Nephron (organoid): ENCODE results near the gene BRD4.

Source experiments
- H3K27ac Mint-ChIP-seq, 3 experiments: 2 replicates each; pipeline ENCODE4 v1.8.0; 2020; ENCODE audit warnings: mixed read lengths in 3 of 3, mild to moderate bottlenecking in 2 of 3, moderate library complexity in 1 of 3
- H3K27me3 Mint-ChIP-seq: 2 replicates; pipeline ENCODE4 v1.8.0; 2021; ENCODE audit warnings: low read depth, mild to moderate bottlenecking, moderate library complexity, mixed read lengths
- H3K36me3 Mint-ChIP-seq: 2 replicates; pipeline ENCODE4 v1.8.0; 2020; ENCODE audit warnings: low read depth, mixed read lengths
- H3K4me1 Mint-ChIP-seq: 2 replicates; pipeline ENCODE4 v1.8.0; 2020; ENCODE audit warnings: mixed read lengths
- H3K4me3 Mint-ChIP-seq, 3 experiments: 2 replicates each; pipeline ENCODE4 v1.8.0; 2020; ENCODE audit warnings: mild to moderate bottlenecking in 3 of 3, mixed read lengths in 3 of 3, moderate library complexity in 2 of 3
- H3K9me3 Mint-ChIP-seq: 2 replicates; pipeline ENCODE4 v1.8.0; 2020; ENCODE audit warnings: mixed read lengths
- TF ChIP-seq, protein P1 (sequence below), 3 experiments: fragments of 200-600 bp; sonication (generic); IDR thresholded peaks; one replicate each; pipeline ENCODE4 v1.5.0; 2021; ENCODE audit warnings: antibody characterized with exemption in 3 of 3; ENCODE audit not compliant: unreplicated experiment in 3 of 3

Gene BRD4

DNA sequence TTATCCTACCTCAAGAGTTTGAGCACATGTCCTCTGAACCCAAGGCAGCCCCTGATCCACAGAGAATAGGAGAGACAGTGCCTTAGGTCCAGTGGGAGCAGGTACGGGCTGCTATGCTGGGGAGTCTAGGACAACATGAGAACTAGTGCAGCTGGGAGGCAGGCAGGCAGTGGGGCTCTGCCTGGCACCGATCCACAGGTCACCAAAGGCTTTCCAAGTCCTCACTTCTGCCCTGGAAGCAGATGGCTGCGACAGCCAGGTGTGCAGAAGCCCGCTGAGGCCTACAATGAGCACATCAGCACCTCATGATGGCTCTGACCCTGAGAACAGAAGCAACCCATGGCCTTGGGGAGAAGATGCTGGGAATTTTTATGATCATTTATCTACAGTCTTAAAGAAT, 70.3 kb downstream of the BRD4 start:
- TF ChIP-seq, protein P1, sequence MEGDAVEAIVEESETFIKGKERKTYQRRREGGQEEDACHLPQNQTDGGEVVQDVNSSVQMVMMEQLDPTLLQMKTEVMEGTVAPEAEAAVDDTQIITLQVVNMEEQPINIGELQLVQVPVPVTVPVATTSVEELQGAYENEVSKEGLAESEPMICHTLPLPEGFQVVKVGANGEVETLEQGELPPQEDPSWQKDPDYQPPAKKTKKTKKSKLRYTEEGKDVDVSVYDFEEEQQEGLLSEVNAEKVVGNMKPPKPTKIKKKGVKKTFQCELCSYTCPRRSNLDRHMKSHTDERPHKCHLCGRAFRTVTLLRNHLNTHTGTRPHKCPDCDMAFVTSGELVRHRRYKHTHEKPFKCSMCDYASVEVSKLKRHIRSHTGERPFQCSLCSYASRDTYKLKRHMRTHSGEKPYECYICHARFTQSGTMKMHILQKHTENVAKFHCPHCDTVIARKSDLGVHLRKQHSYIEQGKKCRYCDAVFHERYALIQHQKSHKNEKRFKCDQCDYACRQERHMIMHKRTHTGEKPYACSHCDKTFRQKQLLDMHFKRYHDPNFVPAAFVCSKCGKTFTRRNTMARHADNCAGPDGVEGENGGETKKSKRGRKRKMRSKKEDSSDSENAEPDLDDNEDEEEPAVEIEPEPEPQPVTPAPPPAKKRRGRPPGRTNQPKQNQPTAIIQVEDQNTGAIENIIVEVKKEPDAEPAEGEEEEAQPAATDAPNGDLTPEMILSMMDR (IDR thresholded peaks at IDR 0.05; ENCODE audit: unreplicated experiment in 3 of 3): no peak
- peaks cover 24% of the 10 kb centered on the region for H3K4me1 Mint-ChIP-seq
- no peak overlapping the region for H3K27ac Mint-ChIP-seq
- H3K36me3 Mint-ChIP-seq: peaks cover 64% of the 10 kb centered on the region
- H3K27me3 Mint-ChIP-seq: no peaks in the 10 kb centered on the region
- no peak overlapping the region for H3K4me3 Mint-ChIP-seq
- no peaks in the 10 kb centered on the region for H3K9me3 Mint-ChIP-seq

DNA sequence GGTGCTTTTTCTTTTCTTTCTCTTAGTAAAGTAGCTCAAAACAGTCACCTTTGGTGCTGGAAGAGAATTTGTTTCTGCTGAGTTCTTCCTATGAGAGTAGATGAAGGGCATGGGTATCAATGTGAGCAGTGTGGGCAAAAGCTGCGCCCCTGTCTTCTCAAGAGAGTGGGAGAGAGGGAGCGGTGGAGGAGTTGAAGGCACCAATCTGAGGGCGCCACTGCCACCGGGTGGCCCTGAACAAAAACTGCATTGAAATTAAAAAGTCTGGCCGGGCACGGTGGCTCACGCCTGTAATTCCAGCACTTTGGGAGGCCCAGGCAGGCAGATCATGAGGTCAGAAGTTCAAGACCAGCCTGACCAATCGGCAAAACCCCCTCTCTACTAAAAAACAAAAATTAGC, 71.4 kb downstream of the BRD4 start:
- TF ChIP-seq, protein P1 (IDR thresholded peaks at IDR 0.05; ENCODE audit: unreplicated experiment in 3 of 3): peak in 2 of 3 experiments; percentile 17 to 48
- H3K27me3 Mint-ChIP-seq: no peaks in the 10 kb centered on the region
- peak overlapping the region; percentile 64 to 71 (median 70) for H3K27ac Mint-ChIP-seq
- peaks cover 72% of the 10 kb centered on the region for H3K36me3 Mint-ChIP-seq
- peaks cover 18% of the 10 kb centered on the region for H3K4me1 Mint-ChIP-seq
- H3K9me3 Mint-ChIP-seq: no peaks in the 10 kb centered on the region
- no peak overlapping the region for H3K4me3 Mint-ChIP-seq

DNA sequence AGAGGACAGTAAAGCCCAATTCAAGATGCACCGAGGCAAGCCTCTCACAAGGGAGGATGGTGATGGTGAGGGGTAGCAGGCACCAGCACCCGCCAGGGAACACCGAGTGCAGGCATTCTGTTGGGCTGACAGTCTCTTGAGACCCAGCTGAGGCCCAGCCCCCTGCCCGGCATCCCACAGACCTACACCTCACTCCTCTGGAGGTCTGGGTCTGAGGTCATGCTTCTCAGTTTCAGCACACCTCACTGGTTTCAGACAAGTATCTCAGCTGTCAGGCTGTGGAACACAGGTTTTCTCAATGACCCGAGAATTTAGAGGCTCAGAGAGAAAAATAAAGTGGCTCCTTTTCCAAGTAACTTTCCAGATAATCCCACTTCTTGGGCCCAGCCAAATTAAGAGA, 72.4 kb downstream of the BRD4 start:
- Mint-ChIP-seq H3K9me3 (no peaks in the 10 kb centered on the region), H3K27me3 (no peaks in the 10 kb centered on the region), H3K36me3 (peaks cover 75% of the 10 kb centered on the region), H3K4me3 (no peak overlapping the region), H3K4me1 (peaks cover 17% of the 10 kb centered on the region), H3K27ac (peak overlapping the region in 1 of 3 experiments; percentile 46)
- TF ChIP-seq, protein P1 (IDR thresholded peaks at IDR 0.05; ENCODE audit: unreplicated experiment in 3 of 3): no peak

DNA sequence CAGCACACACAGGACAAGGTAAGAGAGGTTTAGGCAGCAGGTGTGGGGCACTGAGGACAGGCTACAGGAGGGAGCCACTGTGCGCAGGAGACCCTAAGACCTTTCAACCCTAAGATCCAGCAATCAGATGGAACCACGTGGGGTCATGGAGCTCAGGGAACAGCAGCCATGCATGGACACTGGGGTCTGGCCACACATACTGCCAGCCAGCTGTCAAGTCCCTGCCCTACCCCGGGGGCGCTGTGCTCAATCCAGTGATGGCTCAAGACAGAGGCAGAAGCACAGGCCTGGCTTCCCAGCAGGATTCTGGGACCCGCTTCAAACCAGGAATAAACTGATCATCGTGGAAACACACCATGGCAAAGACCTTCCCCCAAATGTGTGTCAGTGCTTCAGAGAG, 74.6 kb downstream of the BRD4 start:
- TF ChIP-seq, protein P1 (IDR thresholded peaks at IDR 0.05; ENCODE audit: unreplicated experiment in 3 of 3): no peak
- peak overlapping the region in 1 of 3 experiments; percentile 35 for H3K27ac Mint-ChIP-seq
- peaks cover 76% of the 10 kb centered on the region for H3K36me3 Mint-ChIP-seq
- H3K27me3 Mint-ChIP-seq: no peaks in the 10 kb centered on the region
- no peak overlapping the region for H3K4me3 Mint-ChIP-seq
- peaks cover 17% of the 10 kb centered on the region for H3K4me1 Mint-ChIP-seq
- no peaks in the 10 kb centered on the region for H3K9me3 Mint-ChIP-seq

DNA sequence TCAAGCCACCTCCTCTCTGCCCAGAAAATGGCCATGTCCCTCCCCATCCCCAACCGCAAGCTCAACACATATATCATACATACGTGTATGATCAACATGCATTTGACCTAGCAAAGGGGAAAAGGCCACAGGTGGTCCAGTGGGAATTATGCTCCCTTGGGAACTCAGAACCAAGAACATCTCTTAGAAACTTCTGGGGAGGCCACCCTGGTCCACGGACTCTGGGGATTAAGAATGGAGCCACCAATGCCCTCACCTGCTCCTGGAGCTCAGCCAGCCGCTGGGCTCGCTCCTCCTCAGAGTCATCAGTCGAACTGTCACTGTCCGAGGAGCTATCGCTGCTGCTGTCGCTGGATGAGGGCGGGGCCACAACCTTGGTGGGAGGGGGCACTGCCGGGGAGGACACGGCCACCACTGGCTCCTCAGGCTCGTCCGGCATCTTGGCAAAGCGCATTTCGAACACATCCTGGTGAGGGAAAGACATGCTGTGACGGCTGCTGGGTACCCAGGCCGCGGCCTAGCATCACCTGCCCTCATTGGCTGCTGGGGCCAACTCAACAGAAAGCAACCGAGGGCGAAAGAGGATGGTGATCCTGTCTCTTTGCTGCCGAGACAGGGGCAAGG, 75.5 kb downstream of the BRD4 start:
- Mint-ChIP-seq H3K4me3 (no peak overlapping the region), H3K27me3 (peaks cover 4% of the 10 kb centered on the region), H3K36me3 (peaks cover 83% of the 10 kb centered on the region), H3K9me3 (no peaks in the 10 kb centered on the region), H3K4me1 (peaks cover 26% of the 10 kb centered on the region), H3K27ac (no peak overlapping the region)
- TF ChIP-seq, protein P1 (IDR thresholded peaks at IDR 0.05; ENCODE audit: unreplicated experiment in 3 of 3): no peak

DNA sequence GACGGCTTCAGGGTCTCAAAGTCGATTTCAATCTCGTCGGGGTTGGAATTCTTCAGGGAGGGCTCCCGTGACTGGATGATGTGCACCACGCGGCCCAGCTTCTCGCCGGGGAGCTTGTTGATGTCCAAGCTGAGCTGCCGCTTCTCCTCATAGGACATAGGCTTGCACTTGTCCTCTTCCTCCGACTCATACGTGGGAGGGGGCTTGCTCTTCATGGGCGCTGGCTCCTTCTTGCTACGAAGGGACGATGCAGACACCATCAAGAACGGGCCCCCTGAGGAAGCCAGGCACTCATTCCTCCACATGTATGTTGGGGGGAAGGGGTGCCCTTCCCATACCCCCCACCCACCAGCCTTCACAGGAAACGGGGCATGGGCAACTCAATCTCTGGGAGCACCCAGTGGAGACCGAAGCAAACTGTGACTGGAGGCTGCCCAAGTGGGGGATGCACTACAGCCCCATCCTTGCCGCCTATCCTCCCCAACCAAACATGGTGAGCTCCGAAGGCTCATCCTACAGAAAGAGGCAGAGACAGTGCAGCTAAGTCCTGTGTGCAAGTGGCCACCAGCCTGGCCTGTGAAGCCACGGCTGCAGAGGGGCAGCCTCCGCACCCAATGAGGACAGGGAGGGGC, 76.9 kb downstream of the BRD4 start:
- TF ChIP-seq, protein P1 (IDR thresholded peaks at IDR 0.05; ENCODE audit: unreplicated experiment in 3 of 3): no peak
- Mint-ChIP-seq H3K36me3 (peaks cover 73% of the 10 kb centered on the region), H3K9me3 (no peaks in the 10 kb centered on the region), H3K27me3 (peaks cover 4% of the 10 kb centered on the region), H3K27ac (peak overlapping the region; percentile 21 to 62 (median 51)), H3K4me3 (no peak overlapping the region), H3K4me1 (peaks cover 34% of the 10 kb centered on the region)
